ENCODE data around the gene STARD9.

STARD9 gene

DNA sequence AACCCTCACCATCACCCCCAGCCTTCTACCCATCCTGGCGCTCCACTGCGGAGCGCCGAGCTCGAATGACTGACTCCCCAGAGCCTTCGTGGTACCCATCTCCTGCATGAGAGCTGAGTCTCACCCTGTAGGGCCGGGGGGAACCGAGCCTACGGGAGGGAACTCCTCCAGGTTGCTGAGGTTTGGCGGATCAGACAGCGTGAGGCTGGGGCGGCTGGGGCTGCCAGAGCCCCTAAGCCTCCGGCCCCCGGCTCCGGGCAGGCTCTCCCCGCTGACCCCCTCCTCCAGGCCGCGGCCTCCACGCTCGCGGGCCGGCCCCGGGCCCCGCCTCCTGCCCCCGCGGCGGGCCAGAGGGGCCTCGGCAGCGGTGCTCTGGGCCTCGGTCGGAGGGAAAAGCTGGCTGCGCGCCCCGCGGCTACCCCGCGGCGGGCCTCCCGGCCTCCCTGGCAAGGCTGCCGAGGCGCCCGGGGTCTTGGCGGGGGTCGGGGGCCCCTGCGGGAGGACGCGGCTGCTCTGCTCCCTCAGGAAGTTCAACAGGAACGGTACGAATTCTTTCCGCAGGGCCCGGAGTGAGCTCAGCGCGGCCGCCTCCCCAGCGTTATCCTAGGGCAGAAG is 160.9 kb downstream of the STARD9 start:
- Histone ChIP-seq H3K36me3 (ENCODE audit: insufficient read depth, low read length) (peaks cover 10% of the 10 kb centered on the region; the same call in 1 of the 2 replicates), H3K4me1 (ENCODE audit: control insufficient read depth, insufficient read depth, low read length, unreplicated experiment) (peaks cover 10% of the 10 kb centered on the region), H3K27me3 (ENCODE audit: insufficient read depth, low read length) (no peaks in the 10 kb centered on the region), H3K4me3 (ENCODE audit: low read depth, low read length) (peak overlapping the region; percentile 92), H2AFZ (ENCODE audit: low read length, unreplicated experiment) (peak overlapping the region; percentile 72), H3K79me2 (ENCODE audit: control insufficient read depth, insufficient read depth, low read length, unreplicated experiment) (peaks cover 8% of the 10 kb centered on the region), H3K27ac (ENCODE audit: low read depth, low read length) (no peak overlapping the region)

DNA sequence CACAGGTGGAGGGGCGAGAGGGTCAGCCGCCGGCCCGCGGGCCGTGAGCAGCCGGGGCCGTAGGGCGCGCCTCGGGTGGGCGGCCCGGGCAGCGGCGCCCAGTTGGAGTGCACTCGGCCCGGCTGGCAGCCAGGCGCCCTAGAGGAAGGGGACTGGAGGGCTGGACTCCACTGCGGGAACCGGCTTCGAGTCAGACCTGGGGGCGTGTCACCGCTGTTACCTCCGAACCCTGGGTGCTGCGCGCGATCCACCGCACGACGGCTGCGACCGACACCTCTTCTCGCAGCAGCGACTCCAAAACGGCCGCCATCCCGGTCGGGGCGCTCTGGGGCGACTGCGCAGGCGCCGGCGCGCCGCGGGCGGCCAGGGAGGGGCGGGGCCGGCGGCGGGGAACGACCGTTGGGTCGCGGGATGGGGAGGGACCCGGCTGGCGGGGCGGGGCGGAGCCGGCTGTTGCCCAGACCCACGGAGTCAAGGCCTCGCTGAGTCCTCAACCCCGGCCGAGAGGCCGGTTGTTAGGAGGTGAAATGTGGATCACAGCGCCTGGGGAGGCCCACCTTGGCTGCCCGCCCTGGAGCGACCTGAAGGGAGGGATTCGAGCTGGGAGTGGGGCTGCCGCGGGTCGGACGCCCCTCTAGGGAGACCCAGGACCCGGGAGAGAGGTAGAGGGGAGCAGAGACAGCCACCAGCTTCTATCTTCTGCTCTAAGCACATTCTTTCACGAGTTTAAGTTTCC is 161.6 kb downstream of the STARD9 start, which contains the start of gene CDAN1:
CDAN1 (minus strand) TSS at position 336 of the 736 bp plus-strand sequence; CDS start at position 310, 26 bp downstream.
- H3K36me3 ChIP-seq (ENCODE audit: insufficient read depth, low read length) = peaks cover 5% of the 10 kb centered on the region; the same call in 1 of the 2 replicates
- H3K4me1 ChIP-seq (ENCODE audit: control insufficient read depth, insufficient read depth, low read length, unreplicated experiment) = peaks cover 10% of the 10 kb centered on the region
- H3K4me3 ChIP-seq (ENCODE audit: low read depth, low read length) = peak within 1 kb of the TSS; percentile 92
- H3K79me2 ChIP-seq (ENCODE audit: control insufficient read depth, insufficient read depth, low read length, unreplicated experiment) = peaks cover 8% of the 10 kb centered on the region
- H3K27me3 ChIP-seq (ENCODE audit: insufficient read depth, low read length) = no peaks in the 10 kb centered on the region
- H3K27ac ChIP-seq (ENCODE audit: low read depth, low read length) = peak within 1 kb of the TSS; percentile 28; the same call in 1 of the 2 replicates
- peak within 1 kb of the TSS; percentile 78 for H2AFZ ChIP-seq (ENCODE audit: low read length, unreplicated experiment)

DNA sequence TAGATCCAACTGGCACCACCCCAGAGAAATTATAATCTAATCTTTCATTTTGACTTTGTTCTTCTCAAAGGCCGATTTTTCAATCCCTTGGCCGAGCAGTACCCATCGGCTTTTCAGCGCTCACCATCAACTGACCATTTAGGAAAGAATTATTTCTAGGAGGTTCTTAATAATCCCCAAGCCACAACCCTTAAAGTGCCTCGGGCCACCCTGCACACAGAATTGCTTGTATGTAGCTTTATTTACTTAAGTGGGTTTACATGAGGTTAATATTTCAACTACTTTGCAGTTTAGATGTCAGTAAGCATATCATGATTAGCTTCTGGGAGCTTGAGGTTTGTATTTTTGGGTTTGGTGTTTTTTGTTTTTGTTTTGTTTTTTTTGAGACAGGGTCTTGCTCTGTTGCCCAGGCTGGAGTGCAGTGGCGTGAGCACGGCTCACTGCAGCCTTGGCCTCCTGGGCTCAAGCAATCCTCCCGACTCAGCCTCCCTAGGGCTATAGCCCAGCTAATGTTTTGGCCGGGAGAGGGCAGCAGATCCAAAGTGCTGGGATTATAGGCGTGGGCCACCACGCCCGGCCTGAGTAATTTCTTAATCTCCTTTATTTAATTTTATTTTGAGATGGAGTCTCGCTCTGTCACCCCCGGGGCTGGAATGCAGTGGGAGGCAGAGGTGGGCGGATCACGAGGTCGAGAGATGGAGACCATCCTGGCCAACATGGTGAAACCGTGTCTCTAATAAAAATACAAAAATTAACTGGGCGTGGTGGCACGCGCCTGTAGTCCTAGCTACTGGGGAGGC is 162.3 kb downstream of the STARD9 start:
- Histone ChIP-seq H3K36me3 (ENCODE audit: insufficient read depth, low read length) (peaks cover 4% of the 10 kb centered on the region; the same call in 1 of the 2 replicates), H3K27ac (ENCODE audit: low read depth, low read length) (peak overlapping the region; percentile 28; the same call in 1 of the 2 replicates), H3K27me3 (ENCODE audit: insufficient read depth, low read length) (no peaks in the 10 kb centered on the region), H3K79me2 (ENCODE audit: control insufficient read depth, insufficient read depth, low read length, unreplicated experiment) (peaks cover 8% of the 10 kb centered on the region), H3K4me1 (ENCODE audit: control insufficient read depth, insufficient read depth, low read length, unreplicated experiment) (peaks cover 10% of the 10 kb centered on the region), H3K4me3 (ENCODE audit: low read depth, low read length) (peak overlapping the region; percentile 92), H2AFZ (ENCODE audit: low read length, unreplicated experiment) (peak overlapping the region; percentile 78)

DNA sequence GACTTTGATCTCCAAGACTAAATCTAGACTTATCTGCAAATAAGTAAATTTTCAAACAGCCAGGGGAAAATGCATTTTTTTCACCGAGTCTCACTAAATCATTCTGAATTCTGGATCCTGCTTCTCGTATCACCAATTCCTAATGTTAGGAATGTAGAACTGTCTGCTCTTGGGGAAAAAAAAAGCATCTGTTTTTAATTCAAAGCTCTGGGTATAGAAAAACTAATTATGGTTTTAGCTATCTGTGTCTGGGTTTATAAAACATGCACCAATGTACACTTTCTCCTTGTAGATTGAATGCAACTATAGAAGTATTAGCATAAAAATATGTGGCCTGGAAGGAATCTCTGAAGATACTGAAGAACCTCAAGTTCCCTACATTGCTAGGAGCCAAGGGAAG is 166.3 kb downstream of the STARD9 start:
- Histone ChIP-seq H3K27me3 (ENCODE audit: insufficient read depth, low read length) (no peaks in the 10 kb centered on the region), H3K79me2 (ENCODE audit: control insufficient read depth, insufficient read depth, low read length, unreplicated experiment) (no peaks in the 10 kb centered on the region), H3K4me1 (ENCODE audit: control insufficient read depth, insufficient read depth, low read length, unreplicated experiment) (no peaks in the 10 kb centered on the region), H2AFZ (ENCODE audit: low read length, unreplicated experiment) (no peak overlapping the region), H3K4me3 (ENCODE audit: low read depth, low read length) (no peak overlapping the region), H3K27ac (ENCODE audit: low read depth, low read length) (no peak overlapping the region), H3K36me3 (ENCODE audit: insufficient read depth, low read length) (no peaks in the 10 kb centered on the region; the same call in 1 of the 2 replicates)

DNA sequence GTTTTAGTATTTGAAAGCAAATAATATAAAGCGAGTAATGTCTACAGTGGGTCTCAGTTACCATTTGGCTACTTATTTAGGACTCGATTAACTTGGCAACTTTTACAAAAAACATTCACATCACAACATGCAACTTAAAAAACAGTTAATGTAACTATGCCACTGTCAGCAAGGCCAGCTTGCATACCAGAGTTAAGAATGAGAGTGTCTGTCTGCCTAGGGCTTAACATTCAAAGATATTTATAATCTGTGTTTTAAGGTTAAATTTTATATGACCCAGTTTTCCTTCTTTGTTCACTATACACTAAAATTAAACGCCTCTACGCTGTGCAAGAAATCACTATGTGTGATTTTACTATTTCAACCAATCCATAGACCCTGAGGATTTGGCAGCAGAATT is 166.7 kb downstream of the STARD9 start:
- Histone ChIP-seq H3K36me3 (ENCODE audit: insufficient read depth, low read length) (no peaks in the 10 kb centered on the region; the same call in 1 of the 2 replicates), H3K27me3 (ENCODE audit: insufficient read depth, low read length) (no peaks in the 10 kb centered on the region), H2AFZ (ENCODE audit: low read length, unreplicated experiment) (no peak overlapping the region), H3K4me3 (ENCODE audit: low read depth, low read length) (no peak overlapping the region), H3K79me2 (ENCODE audit: control insufficient read depth, insufficient read depth, low read length, unreplicated experiment) (no peaks in the 10 kb centered on the region), H3K4me1 (ENCODE audit: control insufficient read depth, insufficient read depth, low read length, unreplicated experiment) (no peaks in the 10 kb centered on the region), H3K27ac (ENCODE audit: low read depth, low read length) (no peak overlapping the region)

DNA sequence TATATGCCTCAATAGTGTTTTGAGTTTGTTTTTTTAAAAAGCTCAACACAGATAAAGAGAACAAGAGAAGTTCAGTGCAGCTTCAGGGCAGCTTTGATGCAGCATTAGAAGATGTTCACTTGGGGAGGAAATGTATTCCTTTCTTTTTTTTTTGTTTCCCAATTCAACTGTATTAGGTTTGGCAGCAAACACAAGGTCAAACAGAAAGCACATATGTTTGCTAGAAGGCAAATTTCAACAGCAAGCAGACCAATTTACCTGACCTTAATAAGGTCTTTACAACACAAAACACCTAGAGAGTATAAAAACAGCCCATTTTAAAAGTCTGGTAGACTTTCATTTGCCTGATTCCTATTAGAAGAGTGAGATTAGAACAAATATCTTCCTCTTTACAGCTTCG is 168.8 kb downstream of the STARD9 start:
- H2AFZ ChIP-seq (ENCODE audit: low read length, unreplicated experiment) = no peak overlapping the region
- H3K79me2 ChIP-seq (ENCODE audit: control insufficient read depth, insufficient read depth, low read length, unreplicated experiment) = no peaks in the 10 kb centered on the region
- H3K4me1 ChIP-seq (ENCODE audit: control insufficient read depth, insufficient read depth, low read length, unreplicated experiment) = no peaks in the 10 kb centered on the region
- H3K4me3 ChIP-seq (ENCODE audit: low read depth, low read length) = no peak overlapping the region
- H3K27ac ChIP-seq (ENCODE audit: low read depth, low read length) = no peak overlapping the region
- no peaks in the 10 kb centered on the region for H3K27me3 ChIP-seq (ENCODE audit: insufficient read depth, low read length)
- peaks cover under 1% of the 10 kb centered on the region; the same call in 1 of the 2 replicates for H3K36me3 ChIP-seq (ENCODE audit: insufficient read depth, low read length)

DNA sequence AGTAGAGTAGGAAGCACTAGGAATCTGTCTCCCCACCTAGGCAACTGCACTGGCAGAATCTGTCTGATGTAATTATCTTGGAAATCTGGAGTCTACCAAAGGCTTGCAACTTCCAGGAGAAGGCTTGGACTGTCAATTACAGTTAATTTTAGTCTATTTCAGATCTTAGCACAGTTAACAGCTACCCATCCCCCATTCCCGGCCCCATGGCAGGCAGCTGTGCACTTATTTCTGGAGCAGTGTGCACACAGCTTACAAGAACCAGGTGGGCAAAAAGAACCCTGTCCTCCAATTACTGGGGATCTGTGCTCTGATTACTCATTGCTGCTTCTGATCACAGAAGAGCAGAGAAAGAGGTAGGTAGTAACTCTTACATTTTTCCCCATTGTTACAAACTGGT is 173.9 kb downstream of the STARD9 start:
- Histone ChIP-seq H3K27ac (ENCODE audit: low read depth, low read length) (no peak overlapping the region), H3K79me2 (ENCODE audit: control insufficient read depth, insufficient read depth, low read length, unreplicated experiment) (no peaks in the 10 kb centered on the region), H3K27me3 (ENCODE audit: insufficient read depth, low read length) (no peaks in the 10 kb centered on the region)

DNA sequence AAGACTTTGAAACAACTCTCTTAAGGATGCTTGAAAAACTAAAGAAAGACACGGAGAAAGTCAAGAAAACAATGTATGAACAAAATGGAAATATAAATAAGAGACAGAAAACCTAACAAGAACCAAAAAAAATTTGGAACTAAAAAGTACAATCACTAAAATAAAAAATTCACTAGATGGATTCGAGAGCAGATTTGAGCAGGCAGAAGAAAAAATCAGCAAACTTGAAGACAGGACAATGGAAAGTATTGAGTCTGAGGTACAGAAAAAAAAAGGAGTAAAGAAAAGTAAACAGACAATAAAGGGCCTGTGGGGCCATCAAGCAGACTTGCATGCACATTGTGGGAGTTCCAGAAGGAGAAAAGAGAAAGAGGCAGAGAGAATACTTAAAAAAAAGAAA is 174.9 kb downstream of the STARD9 start:
- H2AFZ ChIP-seq (ENCODE audit: low read length, unreplicated experiment) = no peak overlapping the region
- no peak overlapping the region for H3K4me3 ChIP-seq (ENCODE audit: low read depth, low read length)
- H3K4me1 ChIP-seq (ENCODE audit: control insufficient read depth, insufficient read depth, low read length, unreplicated experiment) = no peaks in the 10 kb centered on the region
- peaks cover 35% of the 10 kb centered on the region for H3K36me3 ChIP-seq (ENCODE audit: insufficient read depth, low read length)
- no peak overlapping the region for H3K27ac ChIP-seq (ENCODE audit: low read depth, low read length)
- H3K27me3 ChIP-seq (ENCODE audit: insufficient read depth, low read length) = no peaks in the 10 kb centered on the region
- H3K79me2 ChIP-seq (ENCODE audit: control insufficient read depth, insufficient read depth, low read length, unreplicated experiment) = no peaks in the 10 kb centered on the region

More for the DNA sequence above, 173.9 kb downstream of the STARD9 start:
- Histone ChIP-seq H3K36me3 (ENCODE audit: insufficient read depth, low read length) (peaks cover 35% of the 10 kb centered on the region), H3K4me3 (ENCODE audit: low read depth, low read length) (no peak overlapping the region), H2AFZ (ENCODE audit: low read length, unreplicated experiment) (no peak overlapping the region), H3K4me1 (ENCODE audit: control insufficient read depth, insufficient read depth, low read length, unreplicated experiment) (no peaks in the 10 kb centered on the region)

DNA sequence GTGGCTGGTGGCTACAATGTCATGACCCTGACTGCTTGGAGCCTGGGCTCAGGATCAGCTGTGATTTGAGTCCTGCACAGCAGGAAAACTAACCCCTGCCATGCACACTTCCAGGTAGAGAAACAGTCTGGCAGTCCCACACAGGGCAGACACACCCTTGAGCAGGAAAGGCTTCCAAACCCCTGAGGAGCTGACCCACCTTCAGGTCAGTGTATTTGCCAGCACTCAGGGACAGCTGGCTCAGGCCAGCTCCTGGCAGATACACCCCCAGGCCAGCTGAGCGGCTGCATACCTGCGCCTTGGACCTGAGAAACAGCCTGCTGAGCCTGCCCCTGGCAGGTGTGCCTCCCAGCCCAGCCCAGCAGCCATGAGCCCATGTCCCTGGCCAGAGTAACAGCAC is 183.7 kb downstream of the STARD9 start:
- no peaks in the 10 kb centered on the region for H3K4me1 ChIP-seq (ENCODE audit: control insufficient read depth, insufficient read depth, low read length, unreplicated experiment)
- H3K27me3 ChIP-seq (ENCODE audit: insufficient read depth, low read length) = no peaks in the 10 kb centered on the region
- no peak overlapping the region for H3K27ac ChIP-seq (ENCODE audit: low read depth, low read length)
- H2AFZ ChIP-seq (ENCODE audit: low read length, unreplicated experiment) = no peak overlapping the region
- no peak overlapping the region for H3K4me3 ChIP-seq (ENCODE audit: low read depth, low read length)
- H3K79me2 ChIP-seq (ENCODE audit: control insufficient read depth, insufficient read depth, low read length, unreplicated experiment) = no peaks in the 10 kb centered on the region
- no peaks in the 10 kb centered on the region for H3K36me3 ChIP-seq (ENCODE audit: insufficient read depth, low read length)

DNA sequence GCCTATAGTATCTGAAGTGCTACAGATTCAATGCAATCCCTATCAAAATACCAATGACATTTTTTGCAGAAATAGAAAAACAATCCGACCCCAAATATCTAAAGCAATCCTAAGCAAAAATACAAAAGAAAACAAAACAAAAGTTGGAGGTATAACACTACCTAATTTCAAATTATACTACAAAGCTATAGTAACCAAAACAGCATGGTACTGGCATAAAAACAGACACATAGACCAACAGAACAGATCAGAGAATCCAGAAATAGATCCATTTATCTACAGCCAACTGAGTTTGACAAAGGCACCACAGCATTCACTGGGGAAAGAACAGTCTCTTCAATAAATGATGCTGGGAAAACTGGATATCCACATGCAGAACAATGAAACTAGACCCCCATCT is 185.4 kb downstream of the STARD9 start:
- Histone ChIP-seq H3K36me3 (ENCODE audit: insufficient read depth, low read length) (no peaks in the 10 kb centered on the region), H3K4me3 (ENCODE audit: low read depth, low read length) (no peak overlapping the region), H3K79me2 (ENCODE audit: control insufficient read depth, insufficient read depth, low read length, unreplicated experiment) (no peaks in the 10 kb centered on the region), H3K27me3 (ENCODE audit: insufficient read depth, low read length) (no peaks in the 10 kb centered on the region), H3K4me1 (ENCODE audit: control insufficient read depth, insufficient read depth, low read length, unreplicated experiment) (no peaks in the 10 kb centered on the region), H3K27ac (ENCODE audit: low read depth, low read length) (no peak overlapping the region), H2AFZ (ENCODE audit: low read length, unreplicated experiment) (no peak overlapping the region)

Data from ACC112 (cell line).